Endothelial cell of umbilical vein (primary cell): Measurements from ENCODE around the gene GTF3C6.

Experiments used
- EZH2 ChIP-seq: IDR thresholded peaks from 2 replicates; pipeline ENCODE4 v1.6.1; 2012; ENCODE audit warnings: borderline replicate concordance, low read depth, mild to moderate bottlenecking, moderate library complexity, low read length, inconsistent platforms; ENCODE audit not compliant: severe bottlenecking
- POLR2A ChIP-seq: IDR thresholded peaks from 2 replicates; pipeline ENCODE4 v1.6.1; 2012; ENCODE audit warnings: low read depth, mild to moderate bottlenecking, control low read depth, low read length
- POLR2AphosphoS5 ChIP-seq: IDR thresholded peaks from 2 replicates; pipeline ENCODE4 v1.6.1; 2012; ENCODE audit warnings: low read depth, mild to moderate bottlenecking, control low read depth, low read length, moderate library complexity; ENCODE audit not compliant: insufficient read depth

- TF ChIP-seq EZH2, result no peak
- no peak for TF ChIP-seq POLR2A
- no peak for TF ChIP-seq POLR2AphosphoS5
These were observed 18.1 kb downstream of the GTF3C6 start for GRCh38 chr6:110976575-110976974.
